ENCODE results near the gene GALNT1.

Gene GALNT1

GRCh38 chr18:35603528-35603927 lies 22.0 kb downstream of the GALNT1 start:
- Histone ChIP-seq H3K4me3 (ENCODE audit: low read depth in 1 of 2, low read length in 1 of 2) (no peak overlapping the region), H3K4me1 (ENCODE audit: control insufficient read depth in 1 of 2, insufficient read depth in 1 of 2, low read depth in 1 of 2, low read length in 1 of 2) (peaks cover 0 to 10% of the 10 kb centered on the region in 2 experiments), H3K27me3 (no peaks in the 10 kb centered on the region), H3K36me3 (no peaks in the 10 kb centered on the region), H3K9me3 (no peaks in the 10 kb centered on the region), H3K27ac (no peak overlapping the region)
- no peak for TF ChIP-seq CTCF (IDR thresholded peaks at IDR 0.05)

GRCh38 chr18:35604369-35604768 lies 22.8 kb downstream of the GALNT1 start:
- Histone ChIP-seq H3K27me3 (no peaks in the 10 kb centered on the region), H3K27ac (no peak overlapping the region), H3K9me3 (no peaks in the 10 kb centered on the region), H3K36me3 (no peaks in the 10 kb centered on the region), H3K4me3 (ENCODE audit: low read depth in 1 of 2, low read length in 1 of 2) (no peak overlapping the region), H3K4me1 (ENCODE audit: control insufficient read depth in 1 of 2, insufficient read depth in 1 of 2, low read depth in 1 of 2, low read length in 1 of 2) (peaks cover 0 to 10% of the 10 kb centered on the region in 2 experiments)
- TF ChIP-seq CTCF (IDR thresholded peaks at IDR 0.05): no peak

GRCh38 chr18:35605686-35606417 lies 24.3 kb downstream of the GALNT1 start:
- Histone ChIP-seq H3K27ac (peak overlapping the region; percentile 54), H3K4me3 (ENCODE audit: low read depth in 1 of 2, low read length in 1 of 2) (no peak overlapping the region), H3K27me3 (no peaks in the 10 kb centered on the region), H3K9me3 (no peaks in the 10 kb centered on the region), H3K36me3 (no peaks in the 10 kb centered on the region), H3K4me1 (ENCODE audit: control insufficient read depth in 1 of 2, insufficient read depth in 1 of 2, low read depth in 1 of 2, low read length in 1 of 2) (peaks cover 0 to 10% of the 10 kb centered on the region in 2 experiments)
- TF ChIP-seq CTCF (IDR thresholded peaks at IDR 0.05): no peak

- Histone ChIP-seq H3K4me1 (ENCODE audit: control insufficient read depth in 1 of 2, insufficient read depth in 1 of 2, low read depth in 1 of 2, low read length in 1 of 2) (peaks cover 0 to 10% of the 10 kb centered on the region in 2 experiments), H3K36me3 (no peaks in the 10 kb centered on the region), H3K27ac (no peak overlapping the region), H3K27me3 (no peaks in the 10 kb centered on the region), H3K4me3 (ENCODE audit: low read depth in 1 of 2, low read length in 1 of 2) (no peak overlapping the region), H3K9me3 (no peaks in the 10 kb centered on the region)
- no peak for TF ChIP-seq CTCF (IDR thresholded peaks at IDR 0.05)
These were observed 27.7 kb downstream of the GALNT1 start for GRCh38 chr18:35609236-35609635.

- Histone ChIP-seq H3K27me3 (no peaks in the 10 kb centered on the region), H3K4me1 (ENCODE audit: control insufficient read depth in 1 of 2, insufficient read depth in 1 of 2, low read depth in 1 of 2, low read length in 1 of 2) (peaks cover 0 to 12% of the 10 kb centered on the region in 2 experiments), H3K9me3 (no peaks in the 10 kb centered on the region), H3K36me3 (no peaks in the 10 kb centered on the region), H3K4me3 (ENCODE audit: low read depth in 1 of 2, low read length in 1 of 2) (no peak overlapping the region), H3K27ac (no peak overlapping the region)
- no peak for TF ChIP-seq CTCF (IDR thresholded peaks at IDR 0.05)
These were observed 28.5 kb downstream of the GALNT1 start for GRCh38 chr18:35610089-35610488.
